Measurements from ENCODE around the gene ZNF77. TPM values are rescaled to one million over a fixed set of nuclear protein-coding genes. Genes with fewer than 3 reads are reported as not detected.
A peak's percentile ranks its signal among the peaks of the same experiment; 100 is the strongest.
"Not testable (repeated sequence)": the region's sequence is repeated elsewhere in the genome, so short reads cannot be mapped to it uniquely, and the experiment has no call there.

ZNF77 gene
- total RNA-seq (1 to 10 TPM; 1.3 to 2.6 (median 1.7) TPM), polyA plus RNA-seq (1 to 10 TPM; 2.7 to 3.4 TPM)

- ATAC-seq (peak; percentile 96 to 97 (median 96)), FAIRE-seq (peak; percentile 95), DNase-seq (peak; percentile 95 to 99 (median 99))
- intact Hi-C loops (cut with DNase I): no loop called here
- H3K4me3 ChIP-seq: peak within 1 kb of the TSS; percentile 49 to 90 (median 82)
- WGBS, 2 donors: 1% methylated on average over 74 of the region's 74 CpGs
- H3K36me3 ChIP-seq: no peaks in the 10 kb centered on the region
- peaks cover 4 to 12% (median 6%) of the 10 kb centered on the region in 3 donors for H3K4me1 ChIP-seq
- no peaks in the 10 kb centered on the region for H3K27me3 ChIP-seq
- H3K27ac ChIP-seq: peak within 1 kb of the TSS; percentile 91 to 95 (median 92)
- peak in 2 of 4 donors; percentile 9 to 21 for TF ChIP-seq CTCF (IDR thresholded peaks at IDR 0.05)
- no peaks in the 10 kb centered on the region for H3K9me3 ChIP-seq
Measured at GRCh38 chr19:2944775-2945574, at the start of gene ZNF77. ZNF77 (minus strand) TSS chr19:2944971; CDS start chr19:2944840, 131 bp downstream.

DNA sequence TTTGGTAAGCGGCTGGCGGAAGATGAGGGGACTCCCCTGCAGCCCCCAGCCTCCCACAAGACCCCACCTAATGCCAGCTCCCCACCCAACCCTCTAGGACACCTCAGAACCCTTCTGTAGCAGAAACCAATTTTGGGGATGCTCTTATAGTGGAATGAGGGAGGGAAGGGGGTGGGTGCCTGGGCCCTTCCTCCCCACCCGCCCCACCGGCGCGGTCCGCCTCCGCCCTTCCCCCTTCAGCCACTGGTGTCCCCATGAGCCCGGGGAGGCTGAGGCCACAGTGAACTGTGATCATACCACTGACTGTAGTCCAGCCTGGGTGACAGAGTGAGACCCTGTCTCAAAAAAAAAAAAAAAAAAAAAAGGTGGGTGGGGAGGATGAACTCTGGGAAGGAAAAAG is 48.8 kb upstream of the ZNF77 start:
- Histone ChIP-seq H3K27me3 (no peaks in the 10 kb centered on the region), H3K4me1 (no peaks in the 10 kb centered on the region), H3K9me3 (no peaks in the 10 kb centered on the region), H3K36me3 (no peaks in the 10 kb centered on the region), H3K4me3 (no peak overlapping the region), H3K27ac (no peak overlapping the region)
- WGBS, 2 donors: 73 to 76% methylated on average over 7 to 9 of the region's 9 CpGs
- intact Hi-C loops (cut with DNase I): no loop called here
- no peak for TF ChIP-seq CTCF (IDR thresholded peaks at IDR 0.05)
- DNase-seq (no peak), ATAC-seq (no peak), FAIRE-seq (no peak)

DNA sequence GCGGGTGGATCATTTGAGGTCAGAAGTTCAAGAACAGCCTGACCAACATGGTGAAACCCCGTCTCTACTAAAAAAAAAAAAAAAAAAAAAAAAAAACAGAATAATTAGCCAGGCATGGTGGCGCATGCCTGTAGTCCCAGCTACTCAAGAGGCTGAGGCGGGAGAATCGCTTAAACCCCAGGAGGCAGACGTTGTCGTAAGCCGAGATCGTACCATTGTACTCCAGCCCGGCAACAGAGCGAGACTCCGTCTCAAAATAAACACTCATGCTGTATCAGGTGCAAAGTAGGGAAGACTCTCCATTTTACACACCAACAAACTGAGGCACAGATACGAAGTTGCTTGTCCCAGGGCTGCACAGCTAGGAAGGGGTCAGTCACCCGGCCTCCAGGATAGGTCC is 48.2 kb upstream of the ZNF77 start:
- H3K27me3 ChIP-seq: no peaks in the 10 kb centered on the region
- TF ChIP-seq CTCF (IDR thresholded peaks at IDR 0.05): no peak
- no peaks in the 10 kb centered on the region for H3K9me3 ChIP-seq
- no peak overlapping the region for H3K27ac ChIP-seq
- DNase-seq: no peak
- intact Hi-C loops (cut with DNase I): no loop called here
- WGBS, 2 donors: 90% methylated on average over 14 of the region's 14 CpGs
- no peak for FAIRE-seq
- H3K4me3 ChIP-seq: no peak overlapping the region
- ATAC-seq: no peak
- no peaks in the 10 kb centered on the region for H3K36me3 ChIP-seq
- no peaks in the 10 kb centered on the region for H3K4me1 ChIP-seq

DNA sequence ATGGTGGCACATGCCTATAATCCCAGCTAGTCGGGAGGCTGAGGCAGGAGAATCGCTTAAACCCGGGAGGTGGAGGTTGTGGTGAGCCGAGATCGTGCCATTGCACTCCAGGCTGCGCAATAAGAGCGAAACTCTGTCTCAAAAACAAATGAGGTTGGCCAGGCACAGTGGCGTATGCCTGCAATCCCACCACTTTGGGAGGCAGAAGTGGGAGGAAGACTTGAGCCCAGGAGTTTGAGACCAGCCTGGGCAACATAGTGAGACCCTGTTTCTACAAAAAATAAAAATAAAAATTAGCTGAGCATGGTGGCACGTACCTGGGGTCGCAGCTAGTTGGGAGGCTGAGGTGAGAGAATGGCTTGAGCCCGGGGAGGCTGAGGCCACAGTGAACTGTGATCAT is 47.6 kb upstream of the ZNF77 start:
- H3K36me3 ChIP-seq; H3K9me3 ChIP-seq; H3K27me3 ChIP-seq; DNase-seq; ATAC-seq; FAIRE-seq; intact Hi-C loops (cut with DNase I); H3K4me1 ChIP-seq; H3K4me3 ChIP-seq; H3K27ac ChIP-seq: not testable (repeated sequence)
- WGBS, 2 donors: 88 to 92% methylated on average over 11 of the region's 11 CpGs

- no peak for TF ChIP-seq CTCF (IDR thresholded peaks at IDR 0.05)
- no peak for FAIRE-seq
- 95 to 98% methylated on average over 15 of the region's 15 CpGs for WGBS, 2 donors
Measured at GRCh38 chr19:2989236-2989946, 44.6 kb upstream of the ZNF77 start.

More at GRCh38 chr19:2989236-2989946, 44.6 kb upstream of the ZNF77 start:
- no peak overlapping the region for H3K27ac ChIP-seq
- H3K4me3 ChIP-seq: no peak overlapping the region
- H3K4me1 ChIP-seq: no peaks in the 10 kb centered on the region
- no peaks in the 10 kb centered on the region for H3K27me3 ChIP-seq
- no peaks in the 10 kb centered on the region for H3K36me3 ChIP-seq
- ATAC-seq: no peak
- H3K9me3 ChIP-seq: no peaks in the 10 kb centered on the region
- intact Hi-C loops (cut with DNase I): no loop called here
- no peak for DNase-seq
